Glomerular visceral epithelial cell (primary cell): Measurements from ENCODE around the gene PSMD4.

Experiments used
- DNase-seq: peaks from one replicate; pipeline ENCODE4 v3.0.0-alpha.2; 2016; ENCODE audit errors: extremely low spot score

Gene PSMD4

GRCh38 chr1:151294742-151295462 is 40.4 kb downstream of the PSMD4 start:
- no peak for DNase-seq

DNA sequence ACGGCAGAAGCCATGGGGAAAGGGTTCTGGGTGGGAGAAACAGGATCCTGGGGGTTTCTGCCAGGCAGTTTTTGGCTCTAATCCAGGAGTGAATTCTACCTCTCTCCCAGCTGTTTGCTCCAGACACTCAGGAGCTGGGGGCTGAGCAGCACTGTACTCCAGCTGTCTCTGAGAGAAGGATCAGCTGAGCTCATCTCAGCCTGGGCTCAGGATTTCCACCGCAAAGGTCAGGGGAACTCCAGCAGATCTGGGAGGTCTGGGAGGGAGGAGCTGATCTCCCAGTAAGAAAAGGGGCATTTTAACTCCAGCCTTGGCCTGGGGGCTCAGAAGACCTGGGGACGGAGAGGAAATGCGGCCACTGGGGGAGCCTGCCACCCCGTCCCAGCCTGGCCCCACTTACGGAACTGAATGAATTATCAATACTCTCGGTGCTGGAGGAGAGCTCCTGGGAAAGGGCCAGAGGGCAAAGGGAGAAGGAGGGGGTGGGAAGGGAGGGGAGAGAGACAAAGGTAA is 55.3 kb downstream of the PSMD4 start:
- peak; percentile 70 for DNase-seq

GRCh38 chr1:151311011-151311410 is 56.5 kb downstream of the PSMD4 start:
- no peak for DNase-seq

- peak; percentile 98 for DNase-seq
These were observed 57.2 kb downstream of the PSMD4 start for GRCh38 chr1:151311589-151312331.

DNA sequence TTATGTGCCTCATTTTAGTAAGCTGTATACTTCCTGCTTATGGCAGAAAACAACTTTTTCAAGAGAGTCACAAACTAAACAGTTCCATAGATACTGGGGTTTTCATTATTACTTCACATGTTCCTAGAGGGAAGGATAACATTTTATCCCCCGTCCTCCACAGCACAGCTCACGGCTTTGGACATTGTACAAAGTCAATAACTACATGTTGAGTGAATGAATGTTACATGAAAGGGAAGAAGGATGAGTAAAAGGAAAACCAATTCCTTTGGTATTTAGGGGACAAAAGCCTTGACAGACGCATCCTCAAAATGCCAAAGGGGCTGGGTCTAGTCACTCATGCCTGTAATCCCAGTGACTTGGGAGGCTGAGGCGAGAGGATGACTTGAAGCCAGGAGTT is 57.9 kb downstream of the PSMD4 start:
- DNase-seq = no peak

- DNase-seq = no peak
These were observed 58.3 kb downstream of the PSMD4 start for GRCh38 chr1:151312826-151313225.

DNA sequence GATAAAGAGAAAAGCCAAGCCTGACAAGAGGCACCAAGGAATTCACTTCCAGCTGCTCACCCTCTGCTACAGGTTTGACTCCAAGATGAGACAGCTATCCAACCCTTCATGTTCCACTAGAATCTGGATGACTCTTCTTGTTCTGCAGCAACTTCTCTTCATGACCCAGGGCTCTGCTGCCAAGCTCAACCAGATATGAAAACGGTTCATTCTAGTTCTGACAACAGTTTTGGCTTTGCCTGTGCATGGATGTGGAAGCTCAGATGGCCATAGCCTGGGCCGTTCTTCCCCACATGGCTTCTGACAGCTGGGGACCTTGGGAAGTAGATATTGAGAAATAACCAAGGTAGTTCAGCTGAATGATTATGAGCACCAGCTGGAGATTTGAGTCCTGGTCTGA is 59.0 kb downstream of the PSMD4 start:
- DNase-seq = no peak

DNA sequence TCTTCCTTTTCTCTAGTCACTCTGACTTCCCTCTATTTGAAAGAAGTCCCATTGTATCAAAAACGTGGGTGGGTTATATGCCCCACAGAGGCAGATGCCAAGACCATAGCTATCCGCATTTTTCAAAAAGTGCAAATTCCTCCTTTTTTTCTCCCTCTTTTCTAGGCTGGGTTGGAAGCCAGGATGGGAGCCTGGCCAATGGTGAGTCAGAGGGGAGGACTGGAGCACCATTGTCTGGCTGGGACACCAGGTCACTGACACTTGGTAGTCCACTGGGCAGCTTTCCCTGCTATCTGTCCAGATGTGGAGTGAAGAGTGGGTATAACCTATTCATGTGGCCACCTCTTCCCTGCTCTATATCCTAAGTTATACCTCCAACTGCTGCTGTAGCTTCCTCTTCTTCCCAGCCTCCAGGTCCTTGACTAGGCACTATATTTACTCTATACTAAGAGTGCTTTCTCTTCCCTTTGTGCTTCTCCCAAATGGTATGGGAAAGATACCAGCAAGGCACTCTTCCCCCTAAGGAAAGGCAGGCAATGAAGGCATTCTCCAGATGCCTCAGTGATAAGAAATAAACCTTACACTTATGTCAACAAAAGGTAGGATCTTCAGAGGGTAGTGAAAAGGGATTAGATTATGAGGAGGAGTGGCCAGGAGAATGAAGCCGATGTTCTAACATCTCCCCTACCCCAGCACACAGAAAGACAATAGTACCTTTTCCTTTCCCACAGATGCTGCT is 59.8 kb downstream of the PSMD4 start:
- DNase-seq = peak; percentile 41

- no peak for DNase-seq
These were observed 61.2 kb downstream of the PSMD4 start for GRCh38 chr1:151315565-151316235.
